Testis (tissue), 2 donors: ENCODE data around the gene PMP22.

Source experiments
- CTCF ChIP-seq, 3 experiments: fragments of 450-650 bp in 2 of 3; fragments of 200-600 bp in 1 of 3; sonication (generic) in 1 of 3; IDR thresholded peaks; one replicate each; pipeline ENCODE4 v1.5.1; 2016 to 2019; ENCODE audit warnings: antibody characterized with exemption in 3 of 3, mild to moderate bottlenecking in 2 of 3, moderate library complexity in 1 of 3
- POLR2A ChIP-seq: fragments of 450-650 bp; IDR thresholded peaks from one replicate; pipeline ENCODE4 v1.6.1; 2017; ENCODE audit warnings: antibody characterized with exemption, mild to moderate bottlenecking, moderate library complexity

GRCh38 chr17:15181816-15182215 is 83.3 kb downstream of the PMP22 start:
- TF ChIP-seq POLR2A: no peak
- no peak for TF ChIP-seq CTCF (IDR thresholded peaks at IDR 0.05)
